RWPE1 (cell line): ENCODE results near the gene TMEM132C.

ENCODE experiments used
- CTCF ChIA-PET: fragments of 350-600 bp; sonication (Branson Sonifier 250); formaldehyde crosslinking; extraction: SDS; loops from one replicate; lab custom pipeline; 2021; lab: Yijun Ruan, JAX
- POLR2A ChIA-PET: fragments of 400-600 bp; formaldehyde crosslinking; extraction: SDS; loops from one replicate; lab custom pipeline; 2020; ENCODE audit warnings: antibody characterized with exemption; ENCODE audit not compliant: low non-redundant PET; lab: Yijun Ruan, JAX
- DNase-seq: peaks from one replicate; pipeline ENCODE4 v3.0.0; 2012; ENCODE audit warnings: low spot score
- H3K27ac ChIP-seq: fragments of 450-650 bp; 2 replicates; pipeline ENCODE4 v1.5.1; 2017
- CTCF ChIP-seq: fragments of 450-650 bp; conservative IDR thresholded peaks from 2 replicates; pipeline ENCODE4 v1.5.1; 2017; ENCODE audit warnings: low read depth, mild to moderate bottlenecking

The TMEM132C gene

GRCh38 chr12:128737292-128737966 lies 470.5 kb downstream of the TMEM132C start:
- TF ChIP-seq CTCF: no peak
- CTCF ChIA-PET: no interaction called here
- H3K27ac ChIP-seq: no peak overlapping the region
- POLR2A ChIA-PET: no interaction called here
- no peak for DNase-seq

GRCh38 chr12:128743916-128744315 lies 476.9 kb downstream of the TMEM132C start:
- POLR2A ChIA-PET: no interaction called here
- TF ChIP-seq CTCF: no peak
- CTCF ChIA-PET: no interaction called here
- DNase-seq: no peak
- H3K27ac ChIP-seq: no peak overlapping the region

- CTCF ChIA-PET: interaction anchor here (1.2 kb wide), 1 partner anchor 53 kb away, joined by 3 read pairs; no protein-coding TSS in a partner anchor
- POLR2A ChIA-PET: no interaction called here
- H3K27ac ChIP-seq: no peak overlapping the region
- DNase-seq: no peak
- no peak for TF ChIP-seq CTCF
Observed at GRCh38 chr12:128745772-128746689, 479.1 kb downstream of the TMEM132C start.

GRCh38 chr12:128747441-128747840 lies 480.5 kb downstream of the TMEM132C start:
- H3K27ac ChIP-seq: no peak overlapping the region
- POLR2A ChIA-PET: no interaction called here
- CTCF ChIA-PET: no interaction called here
- TF ChIP-seq CTCF: no peak
- no peak for DNase-seq

GRCh38 chr12:128752386-128752785 lies 485.4 kb downstream of the TMEM132C start:
- ChIA-PET POLR2A (no interaction called here), CTCF (interaction anchor here (0.7 kb wide), 1 partner anchor 1159 kb away, joined by 4 read pairs; no protein-coding TSS in a partner anchor)
- no peak overlapping the region for H3K27ac ChIP-seq
- TF ChIP-seq CTCF: no peak
- DNase-seq: no peak

- H3K27ac ChIP-seq: no peak overlapping the region
- no peak for DNase-seq
- no peak for TF ChIP-seq CTCF
- POLR2A ChIA-PET: no interaction called here
- CTCF ChIA-PET: interaction anchor here (0.6 kb wide), 2 partner anchors 8 to 118 kb away, joined by 3 to 6 read pairs; no protein-coding TSS in a partner anchor
Observed at GRCh38 chr12:128753438-128753837, 486.5 kb downstream of the TMEM132C start.
